Head of caudate nucleus (tissue), 42 donors: ENCODE results near the gene UBXN11.
"Not testable (repeated sequence)": the region's sequence is repeated elsewhere in the genome, so short reads cannot be mapped to it uniquely, and the experiment has no call there.

ENCODE experiments used
- DNase-seq, 42 donors: peaks; one replicate each; pipeline versions ENCODE4 v3.0.0 to v3.0.0-alpha.2; 2020 to 2021; ENCODE audit warnings: mixed read lengths in 7 of 42
- intact Hi-C: fragments of 100-400 bp; cut with DNase I; formaldehyde crosslinking; loops from one replicate; pipeline ENCODE4 v1.15.0; 2022

The UBXN11 gene

DNA sequence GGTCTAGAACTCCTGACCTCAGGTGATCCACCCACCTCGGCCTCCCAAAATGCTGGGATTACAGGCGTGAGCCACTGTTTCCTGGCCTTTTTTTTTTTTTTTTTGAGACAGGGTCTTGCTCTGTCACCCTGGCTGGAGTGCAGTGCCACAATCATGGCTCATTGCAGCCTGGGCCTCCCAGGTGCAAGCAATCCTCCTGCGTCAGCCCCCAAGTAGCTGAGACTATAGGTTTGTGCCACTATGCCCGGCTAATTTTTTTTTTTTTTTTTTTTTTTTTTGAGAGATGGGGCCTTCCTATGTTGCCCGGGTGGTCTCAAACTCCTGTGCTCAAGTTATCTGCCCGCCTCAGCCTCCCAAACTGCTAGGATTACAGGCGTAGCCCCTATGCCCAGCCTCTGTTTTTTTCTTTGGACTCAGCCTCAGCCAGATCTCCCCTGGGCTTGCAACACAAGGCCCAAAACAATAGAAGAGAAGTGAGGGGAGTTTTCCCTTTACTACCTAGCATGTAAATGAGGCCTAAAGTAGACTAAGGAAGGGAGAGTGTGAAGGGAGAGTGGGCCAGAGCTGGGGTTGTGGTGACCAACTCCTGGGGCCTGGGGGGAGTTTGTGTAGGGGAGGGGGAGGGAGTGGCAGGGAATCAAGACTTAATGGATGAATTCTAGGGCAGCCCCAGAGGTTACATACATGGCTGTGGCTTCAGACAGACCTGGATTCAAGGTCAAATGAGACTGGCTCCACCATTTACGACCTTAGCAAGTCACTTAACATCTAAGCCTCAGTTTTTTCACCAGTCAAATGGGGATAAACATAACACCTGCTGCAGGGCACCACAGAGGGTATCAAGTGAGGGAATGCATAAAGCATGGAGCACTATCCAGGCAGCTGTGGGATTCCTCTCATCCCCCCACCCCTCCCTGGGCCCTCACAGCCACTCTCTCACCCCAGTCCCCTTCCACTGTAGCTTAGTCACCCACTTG lies 9.7 kb upstream of the UBXN11 start:
- DNase-seq, result no peak
- intact Hi-C loops, result no loop called here

DNA sequence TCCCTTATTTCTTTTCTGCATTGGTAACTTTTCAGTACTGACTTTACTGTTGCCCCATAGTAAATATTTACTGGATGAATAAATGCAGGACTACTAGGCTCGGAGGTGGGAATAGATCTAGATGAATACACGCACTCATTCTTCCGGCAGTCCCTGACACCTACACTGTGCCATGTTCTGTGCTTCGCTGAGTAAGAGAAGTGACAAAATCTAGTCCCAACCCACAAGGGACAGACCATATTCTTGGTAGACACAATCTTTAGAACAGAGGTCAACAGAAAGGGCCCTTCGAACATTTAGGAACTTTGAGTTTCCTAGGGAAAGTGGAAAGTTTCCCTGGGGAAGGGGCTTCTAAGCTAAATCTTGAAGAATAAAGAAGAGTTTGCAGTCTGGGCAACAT lies 8.1 kb upstream of the UBXN11 start:
- intact Hi-C loops, result no loop called here
- no peak for DNase-seq

DNA sequence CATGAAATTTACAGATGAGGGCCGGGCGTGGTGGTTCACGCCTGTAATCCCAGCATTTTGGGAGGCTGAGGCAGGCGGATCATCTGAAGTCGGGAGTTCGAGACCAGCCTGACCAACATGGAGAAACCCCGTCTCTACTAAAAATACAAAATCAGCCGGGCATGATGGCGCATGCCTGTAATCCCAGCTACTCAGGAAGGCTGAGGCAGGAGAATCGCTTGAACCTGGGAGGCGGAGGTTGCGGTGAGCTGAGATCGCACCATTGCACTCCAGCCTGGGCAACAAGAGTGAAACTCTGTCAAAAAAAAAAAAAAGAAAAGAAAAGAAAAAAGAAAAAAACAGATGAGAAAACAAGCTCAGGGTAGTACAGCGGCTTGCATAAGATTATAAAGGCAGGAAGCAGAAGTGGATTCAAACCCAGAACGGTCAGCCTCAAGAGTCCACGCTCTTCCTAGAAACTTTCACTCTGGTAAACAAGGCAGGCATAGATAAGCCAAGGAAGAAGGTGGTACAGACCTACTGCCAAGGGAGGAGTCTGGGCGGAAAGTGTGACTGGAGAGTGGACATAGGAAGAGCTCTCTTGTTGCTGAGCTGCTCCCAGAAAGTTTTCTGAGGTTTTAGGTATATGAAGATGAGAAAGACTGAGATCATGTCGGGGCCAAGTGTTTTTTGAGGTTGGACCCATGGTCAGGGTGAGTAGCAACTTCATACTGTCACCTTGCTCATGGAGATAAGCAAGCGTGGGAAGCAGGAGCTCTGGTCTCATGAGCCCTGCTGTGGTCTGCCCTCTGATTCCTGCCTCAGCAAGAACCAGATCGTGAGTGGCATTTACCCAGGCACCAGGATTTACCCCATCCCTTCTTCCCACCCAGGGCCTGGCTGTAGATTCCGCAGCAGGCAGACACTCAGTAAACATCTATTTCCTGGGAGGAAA lies 1.8 kb upstream of the UBXN11 start:
- intact Hi-C loops, DNase-seq: not testable (repeated sequence)

DNA sequence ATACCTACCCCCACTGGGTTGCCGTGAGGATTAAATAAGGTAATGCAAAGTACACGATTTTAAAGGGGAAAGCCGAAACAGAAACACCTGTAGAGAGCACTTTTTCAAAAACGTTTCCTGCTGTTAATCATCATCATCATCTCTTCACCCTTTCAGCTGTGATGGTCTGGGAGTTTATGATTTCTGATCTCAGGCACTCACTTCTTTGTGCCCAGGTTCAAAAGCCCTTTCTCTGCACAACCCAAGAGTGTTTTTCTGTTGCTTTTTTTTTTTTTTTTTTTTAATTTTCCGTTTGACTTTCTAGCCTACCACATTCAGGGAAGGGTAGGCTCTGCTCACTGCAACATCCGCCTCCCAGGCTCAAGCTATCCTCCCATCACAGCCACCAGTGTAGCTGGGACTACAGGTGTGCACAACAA lies 936 bp upstream of the UBXN11 start:
- no peak for DNase-seq
- intact Hi-C loops, result no loop called here

DNA sequence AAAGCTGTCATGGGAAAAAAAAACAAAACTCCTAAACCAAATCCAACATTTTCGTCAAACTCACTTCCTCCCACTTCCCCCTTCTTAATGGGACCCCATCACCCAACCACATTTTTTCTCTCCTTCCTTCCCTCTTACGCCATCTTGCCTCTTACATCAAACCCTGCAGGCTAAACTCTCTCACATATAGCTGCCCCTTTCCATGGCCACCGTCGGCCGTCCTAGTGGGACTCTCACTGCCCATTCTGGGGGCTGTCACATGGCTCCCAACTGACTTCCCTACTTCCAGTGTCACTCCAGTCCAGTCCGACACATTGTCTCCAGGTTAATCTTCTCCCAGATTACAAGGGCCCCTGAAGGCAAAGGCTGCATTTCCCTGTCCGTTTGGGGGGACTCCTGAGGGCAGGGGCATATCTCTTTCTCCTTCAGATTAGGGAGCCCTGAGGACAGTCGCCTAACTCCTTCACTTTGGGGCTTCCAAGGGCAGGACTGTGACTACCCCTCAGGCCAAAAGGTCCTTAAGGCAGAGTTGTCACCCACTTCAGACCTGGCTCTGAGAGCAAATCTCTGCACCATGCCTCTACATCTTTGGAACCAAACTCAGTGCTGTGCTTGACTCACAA lies 658 bp downstream of the UBXN11 start:
- no peak for DNase-seq
- intact Hi-C loops, result no loop called here

DNA sequence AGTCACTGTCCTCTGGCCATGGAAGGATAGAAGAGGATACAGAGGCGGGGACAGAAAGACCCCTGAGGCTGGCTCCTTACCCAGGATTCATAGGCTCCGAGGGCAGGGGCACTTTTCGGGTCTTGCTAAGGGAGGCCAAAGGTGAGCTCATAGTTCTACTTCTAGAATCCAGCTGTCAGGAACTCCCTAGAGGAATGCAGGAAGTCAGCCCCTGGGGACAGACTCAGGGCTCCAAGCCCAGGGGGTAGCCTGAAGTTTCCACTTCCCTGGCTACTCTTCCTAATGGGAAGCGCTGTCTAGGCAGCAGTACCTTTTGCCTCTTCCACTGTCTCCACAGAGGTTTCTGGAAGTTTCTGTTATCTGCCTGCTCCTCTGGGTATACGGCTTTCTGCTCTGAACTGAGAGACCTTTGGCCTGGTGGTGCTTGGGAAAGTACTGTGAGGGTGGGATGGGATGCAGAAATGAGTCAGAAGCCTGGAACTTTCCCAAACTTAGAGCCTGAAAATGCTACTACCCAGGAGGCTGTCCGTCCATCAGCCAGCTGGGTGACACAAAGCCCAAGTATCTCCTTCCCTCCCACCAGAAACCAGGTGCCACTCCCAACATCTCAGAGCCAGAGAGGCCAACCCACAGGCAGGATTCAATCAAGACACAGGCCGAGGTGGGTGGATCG lies 3.6 kb downstream of the UBXN11 start:
- no peak for DNase-seq
- intact Hi-C loops, result no loop called here

DNA sequence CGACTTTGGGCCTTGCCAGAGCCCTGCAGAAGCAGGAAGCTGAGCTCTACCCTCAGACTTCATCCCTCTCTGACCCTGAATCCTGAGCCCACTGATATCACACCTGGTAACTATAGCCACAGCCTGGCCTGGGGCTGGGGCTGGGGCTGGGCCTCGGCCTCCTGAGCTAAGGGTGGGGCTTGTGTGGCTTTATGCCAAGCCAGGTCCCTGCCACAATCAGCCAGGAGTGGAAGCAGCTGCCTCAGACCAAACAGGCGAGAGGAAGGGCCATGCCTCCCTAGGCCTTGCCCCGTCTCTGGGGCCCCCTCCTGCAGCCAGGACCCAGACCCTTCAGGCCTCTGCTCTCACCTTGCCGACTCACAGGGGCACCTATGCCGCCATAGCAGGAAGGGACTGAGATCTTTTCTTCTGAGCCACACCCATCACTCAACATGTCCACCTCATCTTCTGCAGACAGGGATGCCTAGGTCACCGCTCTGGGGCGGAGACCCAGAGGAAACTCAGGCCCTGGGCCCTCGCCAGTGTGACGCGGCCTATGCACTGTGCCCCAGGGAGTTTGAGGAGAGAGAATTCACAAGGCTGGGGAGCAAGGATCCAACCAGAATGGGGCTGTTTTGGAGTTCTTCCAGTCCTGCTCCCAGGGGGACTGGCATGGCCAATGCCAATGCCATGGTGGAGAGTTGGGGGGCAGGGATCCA lies 5.7 kb downstream of the UBXN11 start:
- intact Hi-C loops, result no loop called here
- DNase-seq, result no peak

DNA sequence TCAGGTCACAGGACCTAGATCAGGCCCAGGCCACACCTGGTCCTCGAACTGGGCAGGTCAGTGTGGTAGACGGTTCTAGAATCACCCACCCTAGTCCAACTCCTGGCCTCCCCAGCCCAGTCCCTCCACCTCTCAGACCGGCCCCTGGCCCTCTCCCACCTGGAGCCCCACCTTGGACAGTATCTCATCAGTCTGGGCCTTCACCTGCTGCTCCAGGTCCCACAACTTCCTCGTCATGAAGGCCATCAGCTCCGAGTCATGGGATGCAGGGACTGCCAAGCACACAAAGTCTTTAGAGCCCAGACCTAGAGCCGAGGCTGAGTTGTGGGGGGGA lies 8.7 kb downstream of the UBXN11 start:
- DNase-seq, result no peak
- intact Hi-C loops, result no loop called here

DNA sequence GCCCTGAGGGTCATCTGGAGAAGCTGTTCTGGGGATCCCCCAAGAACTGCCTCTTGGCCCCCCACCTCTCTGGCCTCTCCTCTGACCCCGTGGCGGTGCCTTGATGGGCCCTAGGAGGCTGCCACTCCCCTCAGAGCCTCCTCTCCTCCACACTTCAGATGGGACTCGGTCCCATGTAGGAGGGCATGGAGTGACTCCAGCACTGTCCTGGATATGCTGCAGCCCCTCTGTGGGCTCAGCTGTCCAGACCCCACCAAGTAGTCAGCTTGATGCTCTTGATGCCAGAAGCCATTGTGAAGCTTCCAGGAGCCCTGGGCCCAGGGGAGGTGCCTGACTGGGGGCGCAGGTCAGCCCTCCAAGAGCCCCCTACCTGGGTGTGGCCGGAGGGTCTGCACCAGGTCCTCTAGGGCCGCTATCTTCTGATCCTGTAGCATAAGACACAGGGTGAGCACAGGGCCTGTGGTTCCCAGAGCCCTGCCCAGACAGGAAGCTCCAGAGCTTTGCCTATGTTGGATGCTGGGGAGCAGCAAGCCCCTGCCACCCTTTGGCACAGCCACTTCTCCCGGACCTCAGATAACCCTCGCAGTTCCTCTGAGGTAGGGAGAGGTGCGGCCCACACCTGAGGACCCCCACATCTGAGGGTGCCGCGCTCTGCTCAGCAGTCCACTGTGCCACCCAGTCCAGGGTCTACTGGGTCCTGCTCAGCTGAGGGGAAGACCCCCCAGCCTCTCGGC lies 9.2 kb downstream of the UBXN11 start:
- intact Hi-C loops, result no loop called here
- no peak for DNase-seq

DNA sequence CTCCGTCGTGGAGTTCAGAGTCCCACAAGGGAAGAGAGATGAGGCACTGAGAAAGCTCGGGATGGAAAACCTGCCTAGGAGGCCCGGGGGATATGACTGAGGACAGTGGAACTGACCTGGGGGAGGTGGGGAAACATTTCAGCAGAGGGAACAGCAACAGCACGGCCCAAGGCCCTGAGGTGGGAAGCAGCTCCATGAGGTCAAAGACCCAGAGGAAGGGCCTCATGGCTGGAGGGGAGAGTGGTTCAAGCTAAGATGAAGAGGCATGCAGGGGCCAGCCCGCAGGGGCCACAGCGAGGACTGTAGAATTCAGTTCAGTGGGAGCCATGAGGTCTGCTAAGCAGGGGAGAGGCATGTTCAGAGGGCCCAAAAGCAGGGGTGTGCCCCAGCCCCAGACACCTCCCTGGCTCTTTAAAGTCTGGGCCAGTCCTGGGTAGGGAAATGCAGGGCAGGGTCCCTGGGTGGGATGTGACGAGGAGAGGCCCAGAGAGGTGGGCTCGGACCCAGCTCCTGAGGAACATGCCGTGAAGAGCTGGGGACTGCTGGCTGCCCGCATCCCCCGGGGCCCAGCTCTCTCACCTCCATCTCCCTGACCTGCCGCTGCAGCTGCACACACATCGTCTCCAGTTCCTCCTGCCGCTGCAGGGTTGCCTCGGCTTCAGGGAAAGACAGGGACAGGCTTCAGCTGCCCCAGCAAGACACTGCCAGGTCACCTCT lies 9.9 kb downstream of the UBXN11 start:
- no peak for DNase-seq
- intact Hi-C loops, result no loop called here

DNA sequence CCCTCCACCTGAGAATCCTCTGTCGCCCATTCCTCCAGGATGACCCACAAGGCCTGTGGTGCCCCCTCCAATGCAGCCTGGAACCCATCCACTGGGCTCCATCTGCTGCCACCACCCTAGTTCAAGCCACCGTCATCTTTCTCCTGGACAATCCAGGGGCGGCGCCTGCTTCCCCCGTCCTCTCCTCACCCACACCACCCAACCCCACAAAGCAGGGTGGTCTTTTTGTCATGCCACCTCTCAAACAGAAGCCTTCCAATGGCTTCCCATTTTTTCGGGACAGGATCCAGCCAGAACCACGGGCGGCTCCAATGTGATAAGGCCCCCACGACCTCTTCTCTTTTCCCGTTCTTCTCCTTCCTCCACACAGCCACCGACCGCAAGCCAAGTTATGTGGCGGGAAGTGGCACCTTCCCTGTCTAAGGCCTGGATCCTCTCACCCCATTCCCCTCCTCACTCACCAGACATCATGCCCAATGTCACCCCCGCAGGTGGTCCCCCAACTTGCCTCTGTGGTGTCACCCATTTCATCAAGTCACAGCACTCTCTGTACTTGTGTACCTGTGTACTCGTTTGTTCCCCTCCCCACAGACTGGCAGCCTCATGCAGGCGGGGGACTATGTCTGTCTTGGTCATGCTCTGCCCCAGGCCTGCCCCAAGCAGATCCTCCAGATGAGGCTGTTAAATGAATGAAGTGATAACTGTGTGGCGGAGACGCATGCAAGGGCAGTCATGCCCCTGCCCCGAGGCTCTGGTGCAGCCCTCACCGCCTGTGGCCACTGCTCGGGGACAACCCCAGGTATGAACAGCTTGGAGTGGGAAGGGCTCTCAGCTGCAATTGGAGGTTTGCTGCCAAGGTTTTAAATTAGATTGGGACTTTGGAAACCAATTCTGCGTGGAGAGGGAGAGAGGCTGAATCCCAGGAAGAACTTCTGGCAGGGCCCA lies 11.0 kb downstream of the UBXN11 start:
- no peak for DNase-seq
- intact Hi-C loops, result no loop called here

DNA sequence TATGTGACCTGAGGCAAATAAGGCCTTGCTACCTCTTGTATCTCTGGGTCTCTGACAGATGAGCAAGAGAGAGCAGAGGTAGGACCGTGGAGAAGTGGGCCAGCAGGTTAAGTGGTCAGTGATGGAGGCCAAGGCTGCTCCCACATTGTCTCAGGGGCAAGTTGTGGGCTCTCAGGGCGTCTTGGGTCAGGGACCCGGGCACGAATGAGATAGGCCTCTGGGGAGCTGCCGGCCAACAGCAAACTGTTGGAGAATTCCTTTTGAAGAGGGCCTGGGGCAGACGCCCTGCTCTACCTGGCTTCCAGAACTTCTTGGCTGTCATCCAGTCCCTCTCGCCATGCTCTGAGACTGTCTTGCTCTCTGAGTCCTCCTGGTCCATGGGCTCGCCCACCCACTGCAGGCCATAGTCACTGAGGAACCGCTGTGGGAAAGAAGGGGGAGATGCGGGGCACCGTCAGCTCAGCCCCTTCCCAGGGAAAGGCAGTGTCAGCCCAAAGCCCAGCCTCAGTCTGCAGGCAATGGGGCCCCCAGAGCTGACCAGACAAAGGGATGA lies 12.4 kb downstream of the UBXN11 start:
- DNase-seq, result no peak
- intact Hi-C loops, result no loop called here

DNA sequence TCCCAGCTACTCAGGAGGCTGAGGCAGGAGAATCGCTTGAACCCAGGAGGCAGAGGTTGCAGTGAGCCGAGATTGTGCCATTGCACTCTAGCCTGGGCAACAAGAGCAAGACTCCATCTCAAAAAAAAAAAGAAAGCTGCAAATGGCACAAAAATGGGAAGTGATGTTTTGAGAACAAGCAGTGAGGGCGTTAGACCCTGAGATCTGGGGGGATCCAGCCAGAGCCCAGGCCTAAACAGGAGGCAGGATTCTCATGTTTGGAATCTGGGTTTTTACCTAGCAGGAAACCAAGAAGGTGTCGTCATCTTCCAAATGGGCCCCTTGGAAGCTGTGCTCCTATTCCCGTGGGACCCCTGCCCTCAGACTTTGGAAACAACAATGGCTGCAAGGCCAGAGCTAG lies 13.7 kb downstream of the UBXN11 start:
- intact Hi-C loops, DNase-seq: not testable (repeated sequence)

DNA sequence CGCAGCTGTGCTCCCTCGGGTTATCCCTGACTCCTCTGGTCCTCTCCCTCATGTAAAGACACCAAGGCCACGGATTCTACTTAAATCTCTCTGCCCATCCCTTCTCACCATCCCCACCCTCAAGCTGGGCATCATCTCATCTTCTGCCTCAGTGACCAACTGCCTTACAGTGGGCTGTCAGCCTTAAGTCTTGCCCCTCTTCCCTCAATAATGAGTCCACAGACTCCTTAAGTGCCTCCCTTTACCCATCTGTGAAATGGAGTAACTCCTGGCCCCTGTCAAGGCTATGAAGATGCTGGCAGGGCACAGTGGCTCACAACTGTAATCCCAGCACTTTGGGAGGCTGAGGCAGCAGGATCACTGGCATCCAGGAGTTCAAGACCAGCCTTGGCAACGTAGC lies 14.5 kb downstream of the UBXN11 start:
- no peak for DNase-seq
- intact Hi-C loops, result no loop called here

DNA sequence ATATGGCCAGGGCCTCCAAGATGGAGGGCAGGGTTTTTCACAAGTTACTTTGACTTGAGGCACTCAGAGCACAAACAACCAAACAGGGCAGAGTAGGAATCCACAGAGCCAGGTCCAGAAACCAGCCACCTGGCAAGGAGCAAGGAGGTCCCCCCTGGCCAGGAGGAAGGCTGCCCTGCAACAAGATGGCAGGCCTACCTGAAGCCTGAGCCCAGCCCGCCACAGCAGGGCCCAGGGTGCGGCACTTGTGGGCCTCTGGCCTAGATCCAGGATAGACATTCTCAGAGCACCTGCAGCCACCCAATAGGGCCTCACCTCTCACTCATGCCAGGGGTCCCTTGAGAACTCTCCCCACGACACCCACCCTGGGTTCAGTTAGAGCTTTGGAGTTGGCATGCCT lies 15.0 kb downstream of the UBXN11 start:
- intact Hi-C loops, result no loop called here
- DNase-seq, result no peak

DNA sequence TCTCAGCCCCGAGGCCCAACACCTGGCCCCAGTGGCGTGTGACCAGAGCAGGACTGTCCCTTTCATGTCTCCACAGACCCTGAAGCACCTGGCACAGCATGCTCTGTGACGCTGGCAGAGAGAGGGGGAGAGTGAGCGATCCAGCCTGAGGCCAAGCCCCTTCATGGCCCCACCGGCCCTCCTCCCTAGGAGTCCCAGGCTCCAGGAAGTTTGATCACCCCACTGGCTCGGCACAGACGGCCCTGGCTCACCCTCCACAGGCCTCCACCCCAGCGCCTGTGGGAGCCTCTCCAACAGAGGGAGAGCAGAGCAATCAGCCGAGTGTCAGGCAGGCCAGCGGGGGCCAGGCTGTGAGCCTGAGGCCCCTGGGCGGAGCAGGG lies 15.6 kb downstream of the UBXN11 start:
- intact Hi-C loops, result no loop called here

More for the DNA sequence above, 15.6 kb downstream of the UBXN11 start:
- no peak for DNase-seq
